HepG2 (cell line): ENCODE results near the gene ERF. TPM values are rescaled to one million over a fixed set of nuclear protein-coding genes. Genes with fewer than 3 reads are reported as not detected.

ENCODE experiments used
- ATM ChIP-seq: fragments of 450-650 bp; IDR thresholded peaks from 2 replicates; pipeline ENCODE4 v1.7.1; 2017; ENCODE audit warnings: mild to moderate bottlenecking, borderline replicate concordance
- CEBPG ChIP-seq: IDR thresholded peaks from 2 replicates; pipeline ENCODE4 v1.6.1; 2016
- ESRRA ChIP-seq: sonication (generic); formaldehyde crosslinking; IDR thresholded peaks from 2 replicates; pipeline ENCODE4 v1.5.1; 2020; ENCODE audit warnings: mild to moderate bottlenecking, low read depth, missing genetic modification reagents
- FOXA1 ChIP-seq, 2 experiments: fragments of 450-650 bp in 1 of 2; sonication (generic) in 1 of 2; formaldehyde crosslinking in 1 of 2; IDR thresholded peaks; 2 replicates each; pipeline versions ENCODE4 v1.4.0 to v1.6.1; 2016 to 2020; ENCODE audit warnings: missing genetic modification reagents in 1 of 2
- KLF11 ChIP-seq: IDR thresholded peaks from 2 replicates; pipeline ENCODE4 v1.6.1; 2016; ENCODE audit warnings: missing compliant biosample characterization
- NCOA5 ChIP-seq: sonication (generic); formaldehyde crosslinking; IDR thresholded peaks from 2 replicates; pipeline ENCODE4 v1.4.0; 2020; ENCODE audit warnings: missing genetic modification reagents
- NFATC3 ChIP-seq: sonication (generic); formaldehyde crosslinking; IDR thresholded peaks from 2 replicates; pipeline ENCODE4 v1.5.1; 2020; ENCODE audit warnings: mild to moderate bottlenecking, missing genetic modification reagents
- NKX3-1 ChIP-seq: sonication (generic); formaldehyde crosslinking; IDR thresholded peaks from 2 replicates; pipeline ENCODE4 v1.5.0; 2020; ENCODE audit warnings: missing genetic modification reagents
- PHF21A ChIP-seq: sonication (generic); formaldehyde crosslinking; IDR thresholded peaks from 2 replicates; pipeline ENCODE4 v1.5.0; 2020; ENCODE audit warnings: mild to moderate bottlenecking, missing genetic modification reagents
- SMARCC2 ChIP-seq: fragments of 450-650 bp; IDR thresholded peaks from 2 replicates; pipeline ENCODE4 v1.6.1; 2017; ENCODE audit warnings: antibody characterized with exemption, mild to moderate bottlenecking
- SMARCE1 ChIP-seq: fragments of 450-650 bp; IDR thresholded peaks from 2 replicates; pipeline ENCODE4 v1.6.1; 2017; ENCODE audit warnings: borderline replicate concordance
- SOX5 ChIP-seq: IDR thresholded peaks from 2 replicates; pipeline ENCODE4 v1.6.1; 2016; ENCODE audit warnings: borderline replicate concordance
- SRSF1 ChIP-seq: fragments of 200-400 bp; formaldehyde crosslinking; optimal IDR thresholded peaks from 2 replicates; pipeline ENCODE3; 2017; ENCODE audit warnings: mild to moderate bottlenecking, low read depth, low read length, moderate library complexity
- TBX3 ChIP-seq: fragments of 450-650 bp; IDR thresholded peaks from 2 replicates; pipeline ENCODE4 v1.6.1; 2017; ENCODE audit warnings: antibody characterized with exemption, mild to moderate bottlenecking, inconsistent platforms, borderline replicate concordance
- TCF12 ChIP-seq, 2 experiments: fragments of 450-650 bp in 1 of 2; sonication (generic) in 1 of 2; formaldehyde crosslinking in 1 of 2; IDR thresholded peaks; 2 replicates each; pipeline versions ENCODE4 v1.6.1 to v1.8.0; 2017 to 2022; ENCODE audit warnings: antibody characterized with exemption in 1 of 2, mild to moderate bottlenecking in 1 of 2, missing genetic modification reagents in 1 of 2, moderate library complexity in 1 of 2
- TRIM24 ChIP-seq: sonication (generic); formaldehyde crosslinking; IDR thresholded peaks from 2 replicates; pipeline ENCODE4 v1.8.0; 2022; ENCODE audit warnings: mild to moderate bottlenecking, missing genetic modification reagents
- WIZ ChIP-seq: sonication (generic); formaldehyde crosslinking; IDR thresholded peaks from 2 replicates; pipeline ENCODE4 v1.5.1; 2020; ENCODE audit warnings: mild to moderate bottlenecking, missing genetic modification reagents
- ZMYM2 ChIP-seq: sonication (generic); formaldehyde crosslinking; IDR thresholded peaks from 2 replicates; pipeline ENCODE4 v1.8.0; 2022; ENCODE audit warnings: mild to moderate bottlenecking, missing genetic modification reagents
- ZNF207 ChIP-seq: fragments of 450-650 bp; IDR thresholded peaks from 2 replicates; pipeline ENCODE4 v1.6.1; 2016; ENCODE audit warnings: antibody characterized with exemption, borderline replicate concordance
- ZNF44 ChIP-seq: sonication (generic); formaldehyde crosslinking; IDR thresholded peaks from 2 replicates; pipeline ENCODE4 v1.5.1; 2020; ENCODE audit warnings: mild to moderate bottlenecking, missing genetic modification reagents
- polyA plus RNA-seq, 8 experiments: library from polyadenylated mRNA; depleted of rRNA in 3 of 8; stranded (reverse) in 7 of 8; unstranded in 1 of 8; fragments of >200 nt; fragmentation: Illumina TruSeq in 4 of 8; extraction: Trizol in 4 of 8; gene quantifications; 2 replicates each; pipeline versions ENCODE4 v1.2.1 to v1.2.3, GENCODE V29; 2011 to 2016; ENCODE audit warnings: low read depth in 4 of 8, missing spikeins in 1 of 8, mixed read lengths in 1 of 8; ENCODE audit not compliant: insufficient read depth in 1 of 8
- total RNA-seq, 5 experiments: library from RNA; depleted of rRNA; stranded (reverse); fragments of >200 nt; fragmentation: Illumina TruSeq; extraction: Trizol; gene quantifications; 2 replicates each; pipeline ENCODE4 v1.2.3, GENCODE V29; 2016; ENCODE audit warnings: low read depth in 1 of 5
- TF ChIP-seq, protein P1 (sequence below): IDR thresholded peaks from 2 replicates; pipeline ENCODE4 v1.6.1; 2016
- TF ChIP-seq, protein P2 (sequence below): sonication (generic); formaldehyde crosslinking; IDR thresholded peaks from 2 replicates; pipeline ENCODE4 v1.5.0; 2020; ENCODE audit warnings: mild to moderate bottlenecking, missing genetic modification reagents
- TF ChIP-seq, protein P3 (sequence below): IDR thresholded peaks from 2 replicates; pipeline ENCODE4 v1.6.1; 2016
- TF ChIP-seq, protein P4 (sequence below): sonication (generic); formaldehyde crosslinking; IDR thresholded peaks from 2 replicates; pipeline ENCODE4 v1.5.1; 2020; ENCODE audit warnings: mild to moderate bottlenecking, missing genetic modification reagents

The ERF gene
- total and polyA plus RNA-seq, 2 of the 13 experiments (the other 11 are each of a cell fraction or from before 2014, with no cell fraction given) = 67.1 to 69.9 TPM

DNA sequence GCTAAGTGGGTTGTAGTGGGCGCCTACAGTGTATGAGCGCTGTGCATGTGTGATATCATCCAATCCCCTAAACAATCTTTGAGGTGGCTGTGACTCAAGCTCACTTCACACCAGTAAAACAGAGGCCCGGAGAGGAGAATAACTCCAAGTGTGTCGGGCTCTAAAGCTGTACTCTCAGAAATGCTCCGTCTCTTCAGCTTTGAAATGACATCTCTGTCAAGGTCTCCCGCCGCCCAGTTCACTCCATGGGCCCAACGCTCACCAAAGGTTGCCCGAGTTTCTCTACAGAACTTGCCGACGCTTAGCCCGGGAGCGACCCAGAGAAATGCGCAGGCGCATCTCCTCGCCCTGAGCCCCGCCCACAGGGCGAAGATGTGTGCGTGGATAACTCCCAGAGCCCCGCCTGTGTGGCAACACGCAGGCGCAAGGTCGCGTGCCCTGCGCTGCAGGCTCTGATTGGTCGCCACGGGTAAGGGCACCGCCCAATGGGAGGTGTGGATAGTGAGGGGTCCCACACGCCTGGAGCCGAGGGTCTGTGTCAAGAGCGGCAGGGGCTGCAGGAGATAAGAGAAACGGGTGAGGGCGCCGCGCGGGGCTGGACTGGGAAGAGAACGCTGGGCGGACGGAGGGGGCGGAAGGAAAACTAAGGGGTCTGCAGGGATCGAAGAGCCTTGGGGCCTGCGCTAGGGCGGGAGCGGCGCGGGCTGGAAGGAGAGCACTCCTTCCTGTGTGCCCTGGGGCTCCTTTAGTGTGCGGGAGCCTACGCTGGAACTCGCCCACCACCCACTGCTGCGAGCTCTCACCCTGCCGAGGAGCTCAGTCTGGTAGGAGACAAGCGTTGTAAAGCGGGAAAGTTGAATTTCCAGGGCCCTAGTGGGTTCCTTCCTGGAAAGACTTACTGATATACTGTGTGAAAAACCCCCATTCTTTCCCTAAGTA lies 34.8 kb downstream of the ERF start, which contains the start of gene ZNF526 (continued):
- TF ChIP-seq, protein P1, sequence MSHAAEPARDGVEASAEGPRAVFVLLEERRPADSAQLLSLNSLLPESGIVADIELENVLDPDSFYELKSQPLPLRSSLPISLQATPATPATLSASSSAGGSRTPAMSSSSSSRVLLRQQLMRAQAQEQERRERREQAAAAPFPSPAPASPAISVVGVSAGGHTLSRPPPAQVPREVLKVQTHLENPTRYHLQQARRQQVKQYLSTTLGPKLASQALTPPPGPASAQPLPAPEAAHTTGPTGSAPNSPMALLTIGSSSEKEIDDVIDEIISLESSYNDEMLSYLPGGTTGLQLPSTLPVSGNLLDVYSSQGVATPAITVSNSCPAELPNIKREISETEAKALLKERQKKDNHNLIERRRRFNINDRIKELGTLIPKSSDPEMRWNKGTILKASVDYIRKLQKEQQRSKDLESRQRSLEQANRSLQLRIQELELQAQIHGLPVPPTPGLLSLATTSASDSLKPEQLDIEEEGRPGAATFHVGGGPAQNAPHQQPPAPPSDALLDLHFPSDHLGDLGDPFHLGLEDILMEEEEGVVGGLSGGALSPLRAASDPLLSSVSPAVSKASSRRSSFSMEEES (CRISPR knock-in tag) = peak; percentile 43; the same call in 1 of the 2 replicates
- no peak for TF ChIP-seq WIZ (CRISPR knock-in tag)
- no peak; the same call in 1 of the 2 replicates for TF ChIP-seq NFATC3
- peak; percentile 35; the same call in 1 of the 2 replicates for TF ChIP-seq SOX5 (CRISPR knock-in tag)
- TF ChIP-seq ZMYM2 (CRISPR knock-in tag) = no peak
- peak; percentile 16; the same call in 1 of the 2 replicates for TF ChIP-seq PHF21A
- no peak for TF ChIP-seq SMARCE1
- TF ChIP-seq ZNF44 (CRISPR knock-in tag) = peak; percentile 73; the same call in 1 of the 2 replicates
- TF ChIP-seq NCOA5 (CRISPR knock-in tag) = no peak
- TF ChIP-seq, protein P2, sequence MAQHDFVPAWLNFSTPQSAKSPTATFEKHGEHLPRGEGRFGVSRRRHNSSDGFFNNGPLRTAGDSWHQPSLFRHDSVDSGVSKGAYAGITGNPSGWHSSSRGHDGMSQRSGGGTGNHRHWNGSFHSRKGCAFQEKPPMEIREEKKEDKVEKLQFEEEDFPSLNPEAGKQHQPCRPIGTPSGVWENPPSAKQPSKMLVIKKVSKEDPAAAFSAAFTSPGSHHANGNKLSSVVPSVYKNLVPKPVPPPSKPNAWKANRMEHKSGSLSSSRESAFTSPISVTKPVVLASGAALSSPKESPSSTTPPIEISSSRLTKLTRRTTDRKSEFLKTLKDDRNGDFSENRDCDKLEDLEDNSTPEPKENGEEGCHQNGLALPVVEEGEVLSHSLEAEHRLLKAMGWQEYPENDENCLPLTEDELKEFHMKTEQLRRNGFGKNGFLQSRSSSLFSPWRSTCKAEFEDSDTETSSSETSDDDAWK (CRISPR knock-in tag) = no peak
- TF ChIP-seq, protein P3, sequence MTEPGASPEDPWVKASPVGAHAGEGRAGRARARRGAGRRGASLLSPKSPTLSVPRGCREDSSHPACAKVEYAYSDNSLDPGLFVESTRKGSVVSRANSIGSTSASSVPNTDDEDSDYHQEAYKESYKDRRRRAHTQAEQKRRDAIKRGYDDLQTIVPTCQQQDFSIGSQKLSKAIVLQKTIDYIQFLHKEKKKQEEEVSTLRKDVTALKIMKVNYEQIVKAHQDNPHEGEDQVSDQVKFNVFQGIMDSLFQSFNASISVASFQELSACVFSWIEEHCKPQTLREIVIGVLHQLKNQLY (CRISPR knock-in tag) = peak; percentile 49; the same call in 1 of the 2 replicates
- peak; percentile 53 for TF ChIP-seq CEBPG (CRISPR knock-in tag)
- peak; percentile 61; the same call in 1 of the 2 replicates for TF ChIP-seq TBX3
- TF ChIP-seq TCF12 (IDR thresholded peaks at IDR 0.05) = no peak
- TF ChIP-seq TCF12 (CRISPR knock-in tag; IDR thresholded peaks at IDR 0.05) = no peak
- peak; percentile 88 for TF ChIP-seq SRSF1
- TF ChIP-seq ZNF207 = no peak
- no peak for TF ChIP-seq ATM
- TF ChIP-seq FOXA1 (IDR thresholded peaks at IDR 0.05) = no peak
- TF ChIP-seq FOXA1 (CRISPR knock-in tag; IDR thresholded peaks at IDR 0.05) = peak; percentile 26; the same call in 1 of the 2 replicates
- no peak for TF ChIP-seq ESRRA (CRISPR knock-in tag)
- TF ChIP-seq TRIM24 (CRISPR knock-in tag) = no peak
- TF ChIP-seq SMARCC2 = no peak
- no peak for TF ChIP-seq NKX3-1 (CRISPR knock-in tag)
- TF ChIP-seq, protein P4, sequence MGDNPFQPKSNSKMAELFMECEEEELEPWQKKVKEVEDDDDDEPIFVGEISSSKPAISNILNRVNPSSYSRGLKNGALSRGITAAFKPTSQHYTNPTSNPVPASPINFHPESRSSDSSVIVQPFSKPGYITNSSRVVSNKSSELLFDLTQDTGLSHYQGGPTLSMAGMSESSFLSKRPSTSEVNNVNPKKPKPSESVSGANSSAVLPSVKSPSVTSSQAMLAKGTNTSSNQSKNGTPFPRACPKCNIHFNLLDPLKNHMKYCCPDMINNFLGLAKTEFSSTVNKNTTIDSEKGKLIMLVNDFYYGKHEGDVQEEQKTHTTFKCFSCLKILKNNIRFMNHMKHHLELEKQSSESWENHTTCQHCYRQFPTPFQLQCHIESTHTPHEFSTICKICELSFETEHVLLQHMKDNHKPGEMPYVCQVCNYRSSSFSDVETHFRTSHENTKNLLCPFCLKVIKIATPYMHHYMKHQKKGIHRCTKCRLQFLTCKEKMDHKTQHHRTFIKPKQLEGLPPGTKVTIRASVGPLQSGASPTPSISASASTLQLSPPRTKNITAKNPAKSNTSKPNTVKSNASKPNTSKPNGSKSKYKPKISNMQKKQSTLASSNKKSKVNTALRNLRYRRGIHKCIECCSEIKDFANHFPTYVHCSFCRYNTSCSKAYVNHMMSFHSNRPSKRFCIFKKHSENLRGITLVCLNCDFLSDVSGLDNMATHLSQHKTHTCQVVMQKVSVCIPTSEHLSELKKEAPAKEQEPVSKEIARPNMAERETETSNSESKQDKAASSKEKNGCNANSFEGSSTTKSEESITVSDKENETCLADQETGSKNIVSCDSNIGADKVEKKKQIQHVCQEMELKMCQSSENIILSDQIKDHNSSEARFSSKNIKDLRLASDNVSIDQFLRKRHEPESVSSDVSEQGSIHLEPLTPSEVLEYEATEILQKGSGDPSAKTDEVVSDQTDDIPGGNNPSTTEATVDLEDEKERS (CRISPR knock-in tag) = no peak
- TF ChIP-seq KLF11 (CRISPR knock-in tag) = 0 out of 2 replicates have a peak, but pooled peaks have one; percentile 52
